Esophagus mucosa (tissue), 1 donor: ENCODE results near the gene SULT1A2. TPM values are rescaled to one million over a fixed set of nuclear protein-coding genes. Genes with fewer than 3 reads are reported as not detected.
"Not testable (repeated sequence)": the region's sequence is repeated elsewhere in the genome, so short reads cannot be mapped to it uniquely, and the experiment has no call there.

Experiments used
- ATAC-seq: fragments of 200-7000 bp; cut with Tn5 transposase; one replicate; pipeline ENCODE4 v1.9.1; 2020
- total RNA-seq: library from RNA; stranded (reverse); gene quantifications from one replicate; pipeline ENCODE4 v1.2.4, GENCODE V29; 2023
- donor health status: DM: yes; HTN: yes; CAD: no.

SULT1A2 gene
- total RNA-seq: 0.32 TPM

DNA sequence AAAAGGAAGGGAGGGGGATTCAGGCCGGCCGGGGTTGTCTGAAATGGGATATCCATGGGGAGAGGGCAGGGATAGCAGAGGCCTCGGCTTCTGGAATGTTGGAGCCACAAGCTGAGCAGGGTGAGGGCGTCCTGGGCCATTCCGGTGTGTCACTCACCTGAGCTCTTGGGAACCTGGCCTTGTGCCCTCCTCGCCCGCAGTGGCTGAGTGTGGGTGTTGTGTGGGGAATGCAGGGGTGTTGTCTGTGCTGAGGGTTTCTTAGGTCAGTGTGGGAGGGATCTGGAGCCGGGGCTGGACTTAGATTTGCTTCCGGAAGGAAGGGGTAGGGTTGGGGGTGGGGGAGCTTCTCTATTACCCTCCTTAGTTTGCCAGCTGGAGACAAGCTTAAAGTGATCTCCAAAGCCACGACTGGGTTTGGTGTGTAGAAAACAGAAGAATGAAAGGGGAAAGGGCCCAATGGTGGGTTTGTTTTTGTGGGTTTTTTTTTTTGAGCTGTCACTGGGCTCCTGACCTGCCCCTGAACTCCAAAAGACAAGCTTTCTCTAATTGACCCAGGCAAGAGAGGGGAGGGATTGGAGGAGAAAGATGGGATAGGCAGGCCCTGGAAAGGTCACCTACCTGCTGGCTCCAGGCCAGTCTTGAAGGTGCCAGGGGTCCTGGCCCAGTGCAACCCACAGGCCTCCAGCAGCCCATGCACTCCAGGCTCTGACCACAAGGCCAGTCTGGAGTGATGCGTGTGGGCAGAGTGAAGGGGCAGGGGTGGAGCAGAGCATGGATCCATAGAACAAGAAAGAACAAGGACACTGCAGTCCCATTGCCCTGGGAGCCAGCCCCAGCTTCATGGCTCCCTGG lies at the start of gene SULT1A2:
Gene SULT1A2, minus strand, starts transcription at position 211 of the 852 bp plus-strand sequence. CDS start 1,120 bp downstream, outside the sequence.
- ATAC-seq: peak; percentile 42

DNA sequence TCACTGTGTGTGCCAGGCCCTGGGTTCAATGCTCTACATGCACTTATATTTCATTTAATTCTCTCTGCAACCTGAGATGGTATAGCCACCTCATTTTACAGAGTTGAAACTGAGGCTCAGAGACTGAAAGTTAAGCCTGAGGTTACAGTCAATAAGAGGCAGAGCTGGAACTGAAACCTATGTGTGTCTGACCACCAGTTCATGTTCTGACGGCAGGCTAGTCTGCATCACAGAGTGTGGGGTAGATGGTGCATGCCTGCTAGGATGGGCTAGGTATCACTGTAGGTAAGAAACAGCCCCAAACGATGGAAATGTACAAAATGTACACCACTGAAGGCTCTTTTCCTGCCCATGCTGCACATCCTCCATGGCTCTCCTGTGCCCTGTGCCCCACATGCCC lies 43.1 kb upstream of the SULT1A2 start:
- ATAC-seq: not testable (repeated sequence)

DNA sequence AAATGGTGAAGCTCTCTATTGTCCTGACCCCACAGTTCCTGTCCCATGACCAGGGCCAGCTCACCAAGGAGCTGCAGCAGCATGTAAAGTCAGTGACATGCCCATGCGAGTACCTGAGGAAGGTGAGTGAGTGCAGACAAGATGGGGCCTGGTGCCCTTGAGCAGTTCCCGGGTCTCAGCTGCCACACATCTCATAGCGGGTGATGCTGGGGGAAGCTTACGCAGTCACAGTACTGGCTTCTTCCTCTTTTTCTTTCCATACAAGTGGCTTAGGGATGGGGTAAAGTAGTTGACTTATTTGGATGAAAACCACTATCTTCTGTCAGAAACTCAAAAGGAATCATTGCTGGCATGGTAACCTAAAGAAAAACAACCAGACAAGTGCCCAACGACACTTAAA lies 41.5 kb upstream of the SULT1A2 start:
- not testable (repeated sequence) for ATAC-seq

DNA sequence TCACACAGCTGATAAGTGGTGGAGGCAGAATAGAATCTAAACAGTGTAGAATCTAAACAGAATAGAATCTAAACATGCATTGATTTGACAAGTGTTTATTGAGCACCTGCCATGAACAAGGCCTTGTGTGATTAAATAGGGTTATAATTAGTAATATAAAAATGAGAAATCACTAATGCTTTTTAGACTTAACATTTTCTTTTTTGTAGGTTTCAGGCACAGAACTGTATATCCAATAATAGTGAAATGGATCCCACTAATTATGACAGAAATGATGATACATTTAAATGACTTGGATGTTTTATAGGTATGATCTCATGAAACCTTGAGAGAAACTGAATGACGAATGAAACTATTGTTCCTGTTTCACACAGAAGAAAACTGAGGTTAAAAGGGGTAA lies 40.9 kb upstream of the SULT1A2 start, which contains the start of gene NPIPB8:
Gene NPIPB8, plus strand, starts transcription at position 301 of the 400 bp plus-strand sequence. CDS start 296 bp downstream, outside the sequence.
- not testable (repeated sequence) for ATAC-seq

DNA sequence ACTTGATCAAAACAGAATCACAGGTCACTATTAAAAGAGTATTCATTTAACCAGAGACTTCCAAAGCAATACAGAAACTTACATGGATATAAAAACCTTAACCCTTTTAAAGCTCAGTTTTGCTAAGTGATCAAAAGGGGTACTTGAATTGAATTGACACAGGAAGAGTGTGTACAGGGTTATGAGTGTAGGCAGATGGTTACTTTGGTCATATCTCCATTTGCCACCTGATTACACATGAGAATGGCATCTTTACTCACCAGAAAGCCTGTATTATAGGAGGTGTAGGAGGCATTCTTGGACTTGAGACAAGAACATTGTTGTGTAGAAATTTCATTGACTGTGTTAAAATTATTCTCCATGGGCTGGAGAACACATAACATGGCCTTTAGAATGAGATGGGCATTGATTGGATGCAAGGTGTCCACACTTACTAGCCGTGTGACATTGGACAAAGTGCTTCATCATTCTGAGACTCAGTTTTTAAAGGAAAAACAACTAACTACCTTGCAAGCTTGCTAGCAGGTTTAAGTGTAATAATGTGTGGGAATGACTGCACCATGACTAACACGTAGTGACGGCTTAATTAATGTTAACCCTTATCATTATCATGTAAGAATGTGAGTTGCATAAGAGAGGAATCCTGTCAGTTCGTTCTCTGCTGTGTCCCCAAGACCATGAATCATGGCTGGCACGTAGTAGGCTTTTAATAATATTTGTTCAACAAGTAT lies 39.4 kb upstream of the SULT1A2 start:
- ATAC-seq: not testable (repeated sequence)

DNA sequence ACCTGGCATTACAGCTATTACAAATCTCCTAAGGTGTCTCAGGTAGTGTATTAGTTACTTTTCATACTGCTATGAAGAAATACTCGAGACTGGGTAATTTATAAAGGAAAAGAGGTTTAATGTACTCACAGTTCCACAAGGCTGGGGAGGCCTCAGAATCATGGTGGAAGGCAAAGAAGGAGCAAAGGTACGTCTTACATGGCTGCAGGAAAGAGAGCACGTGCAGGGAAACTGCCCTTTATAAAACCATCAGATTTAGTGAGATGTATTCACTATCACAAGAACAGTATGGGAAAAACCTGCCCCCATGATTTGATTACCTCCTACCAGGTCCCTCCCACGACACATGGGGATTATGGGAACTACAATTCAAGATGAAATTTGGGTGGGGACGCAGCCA lies 34.1 kb upstream of the SULT1A2 start:
- not testable (repeated sequence) for ATAC-seq

DNA sequence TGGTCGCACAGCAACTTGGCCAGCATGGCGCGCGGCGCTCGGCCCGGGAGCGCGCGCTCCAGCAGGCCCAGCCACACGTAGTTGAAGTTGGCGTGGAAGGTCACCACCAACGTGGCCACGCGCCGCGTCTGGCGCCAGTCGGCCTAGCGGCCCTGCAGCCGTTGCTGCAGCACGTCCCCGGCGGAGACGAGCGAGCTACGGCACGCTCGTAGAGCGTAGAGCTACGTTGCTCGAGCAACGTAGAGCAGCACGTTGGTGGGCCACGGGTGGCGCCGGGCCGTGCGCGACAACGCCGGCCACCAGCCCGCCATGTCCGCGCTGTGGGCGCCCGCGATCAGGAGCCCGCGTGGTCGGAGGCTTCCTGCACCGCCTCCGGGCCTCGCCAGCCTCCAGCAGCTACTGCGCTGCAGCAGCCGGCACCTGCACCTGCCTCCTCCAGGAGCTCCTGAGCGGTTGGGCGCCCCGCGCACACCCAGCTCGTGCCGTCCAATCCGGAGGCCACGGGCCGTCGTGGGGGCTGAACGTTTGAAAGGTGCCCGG lies 26.4 kb upstream of the SULT1A2 start:
- peak; percentile 92 for ATAC-seq

DNA sequence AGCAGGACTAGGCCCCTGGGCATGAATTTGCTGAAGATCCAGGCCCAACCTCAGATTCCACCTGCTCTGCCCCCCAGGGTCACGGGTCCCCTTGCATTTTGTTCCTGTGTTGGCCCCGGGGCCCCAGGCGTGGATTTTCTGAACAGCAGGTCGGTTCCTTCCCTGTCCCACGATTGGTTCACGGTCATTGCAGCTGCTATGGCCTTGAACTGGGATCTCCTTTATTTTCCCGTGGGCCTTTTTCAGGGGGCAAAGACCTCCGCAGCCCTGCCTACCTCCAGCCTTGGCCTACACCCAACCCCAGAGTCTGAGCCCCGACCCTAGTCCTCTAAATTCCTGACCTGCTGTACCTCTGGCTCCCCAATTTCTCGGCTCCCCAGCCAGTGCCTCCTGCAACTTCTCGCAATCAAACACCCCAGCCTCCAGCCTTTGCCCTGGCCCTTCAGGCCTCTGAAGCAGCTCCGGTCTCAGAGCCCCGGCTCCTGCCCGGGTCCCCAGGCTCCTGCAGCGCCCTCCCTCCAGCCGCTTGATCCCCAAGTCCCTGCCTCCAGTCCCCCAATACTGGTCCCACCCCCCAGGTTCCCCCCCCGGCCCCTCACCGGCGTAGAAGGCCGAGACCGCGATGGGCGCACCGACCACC lies 25.8 kb upstream of the SULT1A2 start:
- ATAC-seq: peak; percentile 32

DNA sequence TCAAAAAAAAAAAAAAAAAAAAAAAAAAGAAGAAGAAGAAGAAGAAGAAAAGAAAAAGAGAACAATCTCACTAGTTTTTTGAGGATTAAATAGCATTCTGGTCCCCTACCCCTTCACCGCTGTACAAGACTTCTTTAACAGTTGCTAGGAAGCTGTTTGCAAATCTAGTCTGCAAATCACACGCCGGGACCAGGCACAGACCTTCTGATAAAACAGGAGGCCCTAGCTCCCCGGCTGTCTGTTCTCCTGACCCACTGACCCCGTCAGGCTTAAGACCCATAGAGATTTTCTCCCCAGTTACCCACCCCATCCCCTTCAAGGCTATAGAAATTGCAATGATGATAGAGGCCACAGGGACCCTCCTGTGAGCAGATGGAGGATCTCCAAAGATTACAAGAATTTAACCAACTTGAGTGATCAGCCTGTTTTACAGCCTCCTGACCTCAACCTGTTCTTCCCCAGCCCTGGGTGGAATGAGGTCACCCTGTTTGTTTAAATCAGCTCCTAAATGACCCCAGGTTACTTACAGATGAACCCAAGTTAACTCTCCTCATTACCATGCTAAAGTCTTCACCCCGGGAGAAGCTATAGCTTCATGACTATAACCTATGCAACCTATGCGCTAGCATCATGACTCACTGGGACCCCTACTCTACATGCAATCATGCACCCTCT lies 24.8 kb upstream of the SULT1A2 start:
- ATAC-seq: no peak

DNA sequence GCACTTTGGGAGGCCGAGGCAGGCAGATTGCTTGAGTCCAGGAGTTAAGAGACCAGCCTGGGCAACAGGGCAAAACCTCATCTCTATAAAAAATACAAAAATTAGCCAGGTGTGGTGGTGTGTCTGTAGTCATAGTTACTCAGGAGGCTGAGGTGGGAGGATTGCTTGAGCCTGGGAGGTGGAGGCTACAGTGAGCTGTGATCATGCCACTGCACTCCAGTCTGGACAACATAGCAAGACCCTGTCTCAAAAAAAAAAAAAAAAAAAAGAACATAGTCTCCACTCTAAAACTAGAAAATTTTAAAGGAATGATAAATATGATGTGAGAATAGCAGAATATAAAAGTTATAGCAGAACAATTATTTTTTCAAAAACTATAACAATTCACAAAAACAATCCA lies 23.5 kb upstream of the SULT1A2 start:
- ATAC-seq: not testable (repeated sequence)

DNA sequence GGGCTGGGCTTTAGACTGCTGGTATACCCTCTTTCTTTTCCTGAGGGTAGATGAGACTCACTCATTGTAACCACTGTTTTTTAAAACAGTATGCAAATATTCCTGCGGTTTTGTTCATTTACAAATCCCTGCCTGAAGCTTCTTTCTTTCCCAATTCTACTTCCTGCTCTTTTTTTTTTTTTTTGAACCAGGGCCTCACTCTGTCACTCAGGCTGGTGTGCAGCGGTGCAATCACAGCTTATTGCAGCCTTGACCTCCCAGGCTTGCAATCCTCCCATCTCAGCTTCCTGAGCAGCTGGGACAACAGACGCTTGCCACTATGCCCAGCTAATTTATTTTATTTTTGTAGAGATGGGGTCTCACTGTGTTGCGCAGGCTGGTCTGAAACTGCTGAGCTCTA lies 21.0 kb upstream of the SULT1A2 start:
- peak; percentile 10 for ATAC-seq

DNA sequence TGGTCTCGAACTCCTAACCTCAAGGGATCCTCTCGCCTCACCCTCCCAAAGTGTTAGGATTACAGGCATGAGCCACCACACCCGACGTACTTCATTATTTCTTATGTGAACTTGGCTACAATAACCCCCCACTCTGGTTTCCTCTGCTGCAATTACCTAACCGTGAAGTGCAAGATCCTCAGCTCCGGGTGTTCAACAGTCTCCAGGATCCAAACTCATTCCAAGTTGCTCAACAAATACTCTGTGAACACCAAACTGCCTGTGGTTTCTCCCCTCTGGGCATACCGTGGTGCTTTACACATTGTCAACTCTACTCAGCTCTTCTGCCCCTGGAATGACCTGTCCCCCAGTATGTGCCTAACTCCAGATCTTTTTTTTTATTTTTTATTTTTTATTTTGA lies 19.8 kb upstream of the SULT1A2 start:
- ATAC-seq: no peak

DNA sequence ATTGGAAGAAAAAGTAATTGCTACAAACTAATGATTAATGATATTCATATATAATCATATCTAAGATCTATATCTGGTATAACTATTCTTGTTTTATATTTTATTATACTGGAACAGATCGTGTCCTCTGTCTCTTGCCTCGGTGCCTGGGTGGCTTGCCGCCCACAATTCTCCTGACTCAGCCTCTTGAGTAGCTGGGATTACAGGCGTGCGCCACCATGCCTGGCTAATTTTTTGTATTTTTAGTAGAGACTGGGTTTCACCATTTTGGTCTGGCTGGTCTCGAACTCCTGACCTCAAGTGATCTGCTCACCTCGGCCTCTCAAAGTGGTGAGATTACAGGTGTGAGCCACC lies 19.4 kb upstream of the SULT1A2 start:
- ATAC-seq: not testable (repeated sequence)

DNA sequence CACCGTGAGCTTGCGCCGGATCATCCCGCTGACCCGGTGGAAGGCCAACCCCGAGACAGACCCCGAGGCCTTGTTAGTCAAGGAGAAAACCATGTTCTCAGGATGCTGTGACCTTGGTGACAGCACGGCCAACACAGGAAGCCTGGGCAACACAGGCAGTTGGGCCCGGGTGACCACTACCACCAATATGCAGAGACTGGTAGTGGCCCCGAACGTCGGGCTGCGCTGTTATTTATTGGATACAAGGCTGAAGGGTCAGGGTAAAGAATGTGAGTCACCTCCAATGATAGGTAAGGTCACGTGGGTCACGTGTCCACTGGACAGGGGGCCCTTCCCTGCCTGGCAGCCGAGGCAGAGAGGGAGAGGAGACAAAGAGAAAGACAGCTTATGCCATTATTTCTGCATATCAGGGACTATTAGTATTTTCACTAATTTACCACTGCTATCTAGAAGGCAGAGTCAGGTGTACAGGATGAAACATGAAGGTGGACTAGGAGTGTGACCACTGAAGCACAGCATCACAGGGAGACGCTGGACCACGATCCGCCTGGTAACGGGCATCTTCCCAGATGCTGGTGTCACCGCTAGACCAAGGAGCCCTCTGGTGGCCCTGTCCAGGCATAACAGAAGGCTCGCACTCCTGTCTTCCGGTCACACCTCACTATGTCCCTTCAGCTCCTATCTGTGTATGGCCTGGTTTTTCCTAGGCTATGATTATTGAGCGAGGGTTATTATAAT lies 18.8 kb upstream of the SULT1A2 start:
- not testable (repeated sequence) for ATAC-seq

DNA sequence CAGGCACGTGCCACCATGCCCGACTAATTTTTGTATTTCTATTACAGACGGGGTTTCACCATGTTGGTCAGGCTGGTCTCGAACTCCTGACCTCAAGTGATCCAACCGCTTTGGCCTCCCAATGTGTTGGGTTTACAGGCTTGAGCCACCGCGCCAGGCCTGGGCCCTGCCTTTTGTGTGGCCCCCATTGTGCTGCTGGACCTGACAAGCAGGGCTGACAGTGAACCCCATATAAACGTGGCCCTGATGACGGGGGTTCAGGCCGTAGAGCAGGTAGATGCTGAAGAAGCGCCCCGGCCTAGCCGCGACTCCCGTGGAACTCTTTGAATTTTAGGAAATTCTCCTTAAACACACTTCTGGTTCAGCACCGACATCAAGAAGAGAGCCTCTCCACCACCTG lies 17.7 kb upstream of the SULT1A2 start:
- not testable (repeated sequence) for ATAC-seq

DNA sequence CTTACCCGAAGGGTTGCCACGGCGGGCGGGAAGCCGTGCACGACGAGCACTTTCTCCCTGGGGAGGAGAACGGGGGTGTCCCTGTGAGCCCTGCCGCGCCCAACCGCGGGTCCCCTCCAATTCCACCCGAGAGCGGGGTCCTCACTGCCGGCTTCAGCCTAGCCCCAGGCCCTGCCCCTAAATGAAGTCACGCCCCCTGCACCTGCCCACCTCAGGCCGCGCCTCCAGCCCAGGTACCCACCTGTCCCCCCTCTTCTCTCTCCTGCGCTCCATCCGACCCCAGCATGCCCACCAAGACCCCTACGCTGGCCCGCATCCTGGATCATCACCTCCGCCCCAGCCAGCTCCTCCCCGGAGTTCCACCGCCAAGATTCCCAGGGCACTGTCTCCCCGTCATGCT lies 17.1 kb upstream of the SULT1A2 start:
- not testable (repeated sequence) for ATAC-seq

DNA sequence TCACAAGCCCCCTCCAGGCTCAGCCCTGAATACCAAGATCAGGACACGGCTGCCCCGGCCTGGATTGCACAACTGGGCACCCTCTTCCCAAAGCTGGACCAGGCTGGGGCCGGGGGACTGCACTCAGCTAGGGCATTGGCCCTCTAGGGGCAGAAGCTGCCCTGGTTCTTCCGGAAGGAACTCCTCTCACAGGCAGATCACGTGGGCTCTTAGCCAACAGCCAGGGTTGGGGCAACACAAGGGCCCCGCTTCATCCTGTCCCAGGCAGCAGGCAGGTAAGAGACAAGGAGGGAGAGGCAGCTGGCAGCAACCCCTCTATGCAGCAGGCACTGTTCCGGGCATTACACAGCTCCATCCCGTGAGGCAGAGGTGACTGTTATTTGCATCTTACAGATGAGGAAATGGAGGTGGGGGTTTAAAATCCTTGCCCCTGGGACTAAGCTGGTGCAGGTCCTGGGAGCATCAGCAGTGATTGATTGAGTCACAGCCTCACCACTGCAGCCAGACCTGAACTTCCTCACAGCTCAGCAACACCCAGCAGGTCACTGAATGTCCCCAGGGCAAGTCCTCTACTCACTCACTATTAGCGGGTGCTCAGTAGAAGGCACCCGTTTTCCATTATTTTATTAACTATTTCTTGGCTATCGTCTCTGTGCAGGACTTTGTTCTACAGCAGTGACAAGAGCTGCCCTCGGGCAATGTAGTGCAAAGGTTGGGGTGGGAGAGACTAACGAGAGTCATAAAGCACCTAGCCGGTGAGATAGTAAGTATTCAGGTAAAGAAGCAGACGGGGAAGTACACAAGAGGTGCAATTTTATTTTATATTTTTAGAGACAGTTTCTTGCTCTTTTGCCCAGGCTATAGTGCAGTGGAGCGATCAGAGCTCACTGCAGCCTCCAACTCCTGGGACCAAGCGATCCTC lies 15.8 kb upstream of the SULT1A2 start:
- ATAC-seq: peak; percentile 62

DNA sequence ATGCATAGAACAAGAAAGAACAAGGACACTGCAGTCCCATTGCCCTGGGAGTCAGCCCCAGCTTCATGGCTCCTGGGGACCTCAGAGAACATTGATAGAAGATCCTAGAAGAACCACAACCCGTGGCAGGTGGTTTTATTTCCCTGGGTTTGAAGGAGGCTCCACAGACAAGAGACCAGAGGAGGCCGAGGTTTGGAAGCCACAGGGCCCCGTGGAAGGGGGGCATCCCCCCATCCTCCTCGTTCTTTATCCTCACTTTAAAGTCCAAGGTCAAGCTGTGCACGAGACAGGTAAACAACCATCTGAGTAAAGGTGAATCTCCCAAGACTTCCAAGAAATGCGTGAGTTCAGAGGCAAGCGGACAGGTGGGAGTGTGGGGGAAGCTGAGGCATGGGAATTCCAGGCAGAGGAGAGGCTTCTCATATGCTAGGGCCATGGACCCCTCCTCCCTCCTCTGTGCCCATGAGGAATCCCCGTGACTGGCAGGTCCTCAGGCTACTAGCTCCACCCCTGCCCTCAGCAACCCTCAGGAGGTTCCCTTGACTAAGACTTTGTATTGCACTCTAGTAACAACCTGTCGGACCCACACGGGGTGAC lies 13.8 kb upstream of the SULT1A2 start:
- no peak for ATAC-seq

DNA sequence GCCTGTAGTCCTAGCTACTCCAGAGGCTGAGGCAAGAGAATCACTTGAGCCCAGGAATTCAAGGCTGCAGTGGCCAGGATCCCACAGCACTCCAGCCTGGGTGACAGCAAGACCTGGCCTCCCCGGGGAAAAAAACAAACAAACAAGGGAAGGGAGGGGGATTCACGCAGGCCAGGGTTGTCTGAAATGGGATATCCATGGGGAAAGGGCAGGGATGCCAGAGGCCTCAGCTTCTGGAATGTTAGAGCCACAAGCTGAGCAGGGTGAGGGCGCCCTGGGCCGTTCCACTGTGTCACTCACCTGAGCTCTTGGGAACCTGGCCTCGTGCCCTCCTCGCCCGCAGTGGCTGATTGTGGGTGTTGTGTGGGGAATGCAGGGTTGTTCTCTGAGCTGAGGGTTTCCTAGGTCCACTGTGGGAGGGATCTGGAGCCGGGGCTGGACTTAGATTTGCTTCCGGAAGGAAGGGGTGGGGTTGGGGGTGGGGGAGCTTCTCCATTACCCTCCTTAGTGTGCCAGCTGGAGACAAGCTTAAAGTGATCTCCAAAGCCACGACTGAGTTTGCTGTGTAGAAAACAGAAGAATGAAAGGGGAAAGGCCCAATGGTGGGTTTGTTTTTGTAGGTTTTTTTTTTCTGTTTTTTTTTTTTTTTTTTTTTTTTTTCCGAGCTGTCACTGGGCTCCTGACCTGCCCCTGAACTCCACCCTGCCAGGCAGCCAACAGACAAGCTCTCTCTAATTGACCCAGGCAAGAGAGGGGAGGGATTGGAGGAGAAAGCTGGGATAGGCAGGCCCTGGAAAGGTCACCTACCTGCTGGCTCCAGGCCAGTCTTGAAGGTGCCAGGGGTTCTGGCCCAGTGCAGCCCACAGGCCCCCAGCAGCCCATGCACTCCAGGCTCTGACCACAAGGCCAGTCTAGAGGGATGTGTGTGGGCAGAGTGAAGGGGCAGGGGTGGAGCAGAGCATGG lies 13.1 kb upstream of the SULT1A2 start, which contains the start of gene SULT1A1:
Gene SULT1A1, minus strand, starts transcription at position 414 of the 964 bp plus-strand sequence. CDS start 1,189 bp downstream, outside the sequence.
- ATAC-seq: no peak
